ENCODE results near the gene MYO3A.

MYO3A gene, protein sequence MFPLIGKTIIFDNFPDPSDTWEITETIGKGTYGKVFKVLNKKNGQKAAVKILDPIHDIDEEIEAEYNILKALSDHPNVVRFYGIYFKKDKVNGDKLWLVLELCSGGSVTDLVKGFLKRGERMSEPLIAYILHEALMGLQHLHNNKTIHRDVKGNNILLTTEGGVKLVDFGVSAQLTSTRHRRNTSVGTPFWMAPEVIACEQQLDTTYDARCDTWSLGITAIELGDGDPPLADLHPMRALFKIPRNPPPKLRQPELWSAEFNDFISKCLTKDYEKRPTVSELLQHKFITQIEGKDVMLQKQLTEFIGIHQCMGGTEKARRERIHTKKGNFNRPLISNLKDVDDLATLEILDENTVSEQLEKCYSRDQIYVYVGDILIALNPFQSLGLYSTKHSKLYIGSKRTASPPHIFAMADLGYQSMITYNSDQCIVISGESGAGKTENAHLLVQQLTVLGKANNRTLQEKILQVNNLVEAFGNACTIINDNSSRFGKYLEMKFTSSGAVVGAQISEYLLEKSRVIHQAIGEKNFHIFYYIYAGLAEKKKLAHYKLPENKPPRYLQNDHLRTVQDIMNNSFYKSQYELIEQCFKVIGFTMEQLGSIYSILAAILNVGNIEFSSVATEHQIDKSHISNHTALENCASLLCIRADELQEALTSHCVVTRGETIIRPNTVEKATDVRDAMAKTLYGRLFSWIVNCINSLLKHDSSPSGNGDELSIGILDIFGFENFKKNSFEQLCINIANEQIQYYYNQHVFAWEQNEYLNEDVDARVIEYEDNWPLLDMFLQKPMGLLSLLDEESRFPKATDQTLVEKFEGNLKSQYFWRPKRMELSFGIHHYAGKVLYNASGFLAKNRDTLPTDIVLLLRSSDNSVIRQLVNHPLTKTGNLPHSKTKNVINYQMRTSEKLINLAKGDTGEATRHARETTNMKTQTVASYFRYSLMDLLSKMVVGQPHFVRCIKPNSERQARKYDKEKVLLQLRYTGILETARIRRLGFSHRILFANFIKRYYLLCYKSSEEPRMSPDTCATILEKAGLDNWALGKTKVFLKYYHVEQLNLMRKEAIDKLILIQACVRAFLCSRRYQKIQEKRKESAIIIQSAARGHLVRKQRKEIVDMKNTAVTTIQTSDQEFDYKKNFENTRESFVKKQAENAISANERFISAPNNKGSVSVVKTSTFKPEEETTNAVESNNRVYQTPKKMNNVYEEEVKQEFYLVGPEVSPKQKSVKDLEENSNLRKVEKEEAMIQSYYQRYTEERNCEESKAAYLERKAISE (N-terminal part only)

DNA sequence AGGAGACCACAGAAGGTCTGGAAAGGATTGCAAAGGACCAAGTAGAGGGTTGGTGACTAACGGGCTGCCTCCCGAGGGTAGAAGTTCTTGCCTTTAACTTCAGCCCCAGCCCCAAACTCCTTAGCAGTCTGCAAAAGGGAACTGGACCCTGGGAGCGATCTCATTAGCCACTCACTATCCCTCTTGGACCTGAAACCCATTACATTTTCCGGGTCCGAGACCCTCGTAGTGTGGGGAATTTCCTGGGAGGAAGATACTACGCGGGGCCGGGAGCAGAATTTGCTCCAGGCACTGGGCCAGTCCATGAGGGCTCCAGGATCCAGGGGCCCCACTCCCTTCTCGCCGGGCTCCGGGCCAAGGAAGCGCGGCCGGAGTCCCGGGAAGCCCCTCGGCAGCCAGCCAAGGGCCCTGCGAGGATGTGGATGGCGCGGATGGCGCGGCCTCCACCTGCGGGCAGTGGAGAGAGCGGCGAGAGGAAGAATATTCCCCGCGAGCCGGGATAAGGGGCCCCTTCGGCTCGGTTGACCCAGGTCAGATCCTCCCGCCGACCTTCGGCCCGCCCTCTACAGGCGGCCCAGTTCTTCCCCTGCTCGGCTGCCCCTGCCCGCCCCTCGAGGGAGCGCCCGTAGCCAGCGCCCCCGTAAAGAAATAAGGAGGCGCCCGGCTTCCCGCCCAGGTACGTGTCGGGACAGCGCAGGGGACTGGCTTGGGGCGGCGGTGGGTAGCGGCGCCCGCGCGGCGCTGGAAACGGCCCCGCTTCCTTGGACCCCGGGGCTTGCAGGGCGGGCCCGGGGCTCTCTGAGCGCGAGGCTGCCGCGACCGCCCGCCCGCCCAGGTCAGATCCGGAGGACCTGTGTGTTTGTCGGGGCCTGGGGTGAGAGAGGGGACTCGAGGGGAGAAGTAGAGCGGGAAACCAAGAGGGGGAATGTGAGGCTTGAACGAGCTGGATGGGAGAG, at the start of gene MYO3A:
TSS of gene MYO3A (plus strand) at position 577 of the 956 bp plus-strand sequence. CDS start 17,882 bp downstream, outside the sequence.
- DNase-seq, result no peak

DNA sequence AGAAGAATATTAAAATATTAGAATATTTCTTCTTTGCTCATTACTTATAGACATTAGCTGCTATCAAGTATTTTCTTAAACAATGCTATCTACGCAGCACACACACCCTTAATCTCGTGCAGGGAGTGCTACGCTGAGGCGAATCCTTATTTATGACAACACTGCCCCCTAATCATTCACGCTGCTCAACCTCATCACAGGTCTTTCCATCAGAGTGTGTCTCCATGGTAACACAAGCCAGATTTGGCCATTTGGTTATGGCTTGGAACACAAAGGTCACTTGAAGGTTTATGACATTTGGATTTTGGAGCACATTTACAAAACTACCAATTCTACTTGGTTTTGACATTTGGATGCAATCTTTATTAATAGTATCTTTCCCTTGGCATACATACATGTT, 45.4 kb upstream of the MYO3A start:
- DNase-seq, result no peak

DNA sequence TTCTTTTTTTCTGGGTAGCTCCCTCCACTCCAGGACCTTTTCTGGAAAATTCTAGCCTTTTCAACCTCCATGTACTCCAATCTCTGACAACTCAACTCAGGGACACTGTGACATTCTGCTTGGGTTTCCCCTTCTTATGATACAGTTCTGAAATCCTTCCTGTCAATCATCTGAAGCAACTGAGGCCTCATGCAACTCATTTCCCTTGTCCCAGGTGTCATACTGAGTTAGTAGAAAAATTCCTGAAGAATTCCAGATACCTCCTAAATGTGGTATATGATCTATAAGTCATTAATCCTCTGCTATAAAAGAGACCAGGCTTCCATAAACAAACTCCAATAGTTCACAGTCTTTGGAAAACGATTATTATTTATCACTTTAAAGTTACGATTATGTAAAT, 43.0 kb upstream of the MYO3A start:
- DNase-seq, result no peak

DNA sequence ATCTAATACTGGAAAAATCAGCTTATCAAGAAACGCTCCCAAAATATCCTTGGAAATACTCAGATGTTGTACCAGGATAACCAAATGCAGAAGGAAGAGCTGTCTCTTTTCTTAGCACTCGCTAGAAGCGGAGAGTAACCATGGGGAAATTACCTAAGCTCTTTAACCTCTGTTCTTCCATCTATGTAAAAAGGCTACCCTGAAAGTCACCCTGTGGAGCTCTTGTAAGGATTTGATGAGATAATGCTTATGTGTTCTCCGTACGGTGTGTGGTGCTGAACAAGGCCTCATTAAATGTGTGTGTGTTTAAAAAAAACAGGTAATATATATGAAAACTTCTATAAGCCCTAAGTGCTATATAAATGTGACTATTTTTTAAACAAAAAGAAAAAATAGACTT, 38.2 kb upstream of the MYO3A start:
- no peak for DNase-seq

DNA sequence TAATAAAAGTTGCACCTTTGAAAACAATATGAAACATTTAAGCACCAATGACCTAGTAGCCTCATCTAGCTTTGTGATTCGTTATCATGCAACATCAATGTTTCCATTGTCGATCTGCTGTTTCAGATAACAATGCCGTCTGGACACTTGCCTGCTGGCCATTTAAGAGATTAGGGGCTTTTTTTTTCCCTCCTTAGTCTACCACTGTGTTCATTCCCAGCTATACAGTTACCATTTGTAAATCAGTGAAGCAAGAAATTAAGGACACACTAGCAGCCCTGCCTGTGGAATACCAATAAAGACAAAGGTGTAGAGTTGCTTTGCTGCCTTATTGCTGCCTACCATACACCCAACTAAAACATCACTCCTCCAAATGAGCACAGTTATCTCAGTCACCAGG, 37.6 kb upstream of the MYO3A start:
- DNase-seq, result no peak

DNA sequence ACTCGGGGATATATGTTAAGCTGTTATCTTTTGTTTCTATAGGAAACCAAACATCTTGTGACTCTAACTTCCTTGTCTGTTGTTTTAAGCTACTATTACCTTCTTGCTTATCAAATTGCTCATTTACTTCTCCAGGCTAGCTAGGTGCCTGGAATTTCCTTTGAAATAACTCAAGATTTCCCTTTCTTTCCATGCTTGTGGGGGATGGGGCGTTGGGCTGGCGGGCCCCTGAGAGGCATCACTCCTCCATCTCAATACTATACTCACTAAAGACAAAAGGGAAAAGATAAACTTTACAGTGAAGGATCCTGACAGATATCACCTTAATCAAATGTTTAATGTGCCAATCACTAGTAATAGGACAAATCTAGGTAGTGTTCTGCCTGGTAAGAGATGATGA, 34.7 kb upstream of the MYO3A start:
- no peak for DNase-seq

DNA sequence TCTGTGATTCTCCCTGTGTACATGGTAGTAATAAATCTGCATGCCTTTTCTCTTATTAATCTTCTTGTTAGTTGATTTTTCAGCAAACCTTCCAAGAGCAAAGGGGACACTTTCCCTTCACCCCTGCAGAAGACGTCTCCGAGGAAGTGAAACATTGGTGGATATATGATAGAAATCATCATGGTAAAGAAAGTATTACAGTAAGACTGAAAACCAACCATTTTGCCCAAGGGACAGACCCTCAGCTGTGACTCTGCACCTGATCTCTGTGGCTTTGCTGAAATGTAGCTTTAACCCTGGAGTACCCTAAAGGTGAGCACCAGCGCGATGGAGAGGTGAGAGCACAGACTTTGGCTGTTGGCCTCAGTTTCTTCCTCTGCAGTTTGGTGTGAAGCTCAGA, 32.8 kb upstream of the MYO3A start:
- no peak for DNase-seq

DNA sequence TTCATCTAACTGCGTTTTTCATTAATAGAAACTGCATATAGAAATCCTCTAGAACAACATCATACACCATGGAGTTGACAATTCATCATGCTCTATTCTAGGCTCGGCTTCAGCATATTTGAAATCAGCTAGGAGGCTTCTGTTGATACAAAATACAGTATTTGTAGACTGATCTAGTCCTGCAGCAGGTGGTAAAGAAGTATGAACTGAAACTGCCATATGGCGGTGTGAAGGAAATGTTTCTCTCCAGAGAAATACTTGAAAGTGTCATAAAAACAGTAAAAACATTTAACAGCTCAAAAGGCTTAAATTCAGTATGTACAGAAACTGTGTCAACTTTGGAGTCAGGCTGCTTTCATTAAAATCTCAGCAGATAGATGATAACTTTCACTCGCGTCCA, 32.0 kb upstream of the MYO3A start:
- no peak for DNase-seq

DNA sequence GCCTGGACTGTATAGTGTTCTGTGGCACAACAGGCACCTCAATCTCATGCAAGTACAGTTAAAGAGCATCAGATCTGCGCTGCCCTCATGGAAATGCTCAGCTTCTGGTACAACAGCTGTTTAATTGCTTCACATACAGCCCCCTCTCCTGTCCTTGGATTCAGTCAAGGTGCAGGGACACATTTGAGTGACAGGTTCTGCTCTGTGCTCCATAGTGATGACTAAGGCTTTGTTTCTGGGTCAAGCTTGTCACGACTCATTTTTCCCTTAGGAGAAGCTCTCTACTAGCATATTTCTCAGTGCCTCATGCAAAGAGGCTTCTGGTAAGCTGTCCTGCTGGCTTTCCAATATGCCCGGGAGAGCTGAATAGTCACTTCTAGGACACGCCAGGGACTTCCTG, 26.8 kb upstream of the MYO3A start:
- no peak for DNase-seq

DNA sequence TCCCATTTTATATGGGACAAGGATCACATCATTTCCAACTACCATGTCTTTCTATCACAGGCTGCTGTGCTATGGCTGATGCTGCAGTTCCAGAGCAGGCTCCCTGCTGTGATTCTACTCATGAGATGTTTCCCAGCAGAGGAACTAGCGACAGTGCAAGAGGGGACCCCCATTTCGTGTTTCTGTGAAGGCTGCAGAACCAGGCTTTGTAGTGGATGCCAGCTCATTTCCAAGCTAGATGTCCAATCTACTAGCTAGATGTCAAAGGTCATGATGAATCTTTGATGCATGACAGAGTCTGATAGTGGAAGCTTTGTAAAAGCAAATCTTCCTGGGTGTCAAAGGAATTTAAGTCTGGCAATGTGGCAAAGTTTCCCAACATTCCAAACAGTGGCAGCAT, 21.2 kb upstream of the MYO3A start:
- no peak for DNase-seq

DNA sequence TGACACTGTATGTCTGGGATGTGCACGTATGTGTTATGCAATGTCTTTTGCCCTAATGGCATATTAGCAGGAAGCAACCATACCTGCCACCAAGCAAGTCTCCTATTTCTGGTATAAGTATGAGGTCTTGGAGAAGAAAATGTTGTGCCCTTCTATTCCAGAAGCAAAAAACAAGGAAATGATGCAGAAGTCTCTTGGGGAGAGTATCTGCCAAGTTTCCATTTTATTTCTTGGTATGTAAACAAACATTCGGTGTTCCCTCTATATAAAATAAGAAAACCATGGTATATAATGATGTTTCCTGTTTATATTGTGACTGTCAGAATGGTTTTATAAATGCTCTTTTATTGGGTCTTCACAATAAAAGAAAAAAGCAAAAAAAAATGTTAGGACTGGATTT, 19.3 kb upstream of the MYO3A start:
- no peak for DNase-seq

DNA sequence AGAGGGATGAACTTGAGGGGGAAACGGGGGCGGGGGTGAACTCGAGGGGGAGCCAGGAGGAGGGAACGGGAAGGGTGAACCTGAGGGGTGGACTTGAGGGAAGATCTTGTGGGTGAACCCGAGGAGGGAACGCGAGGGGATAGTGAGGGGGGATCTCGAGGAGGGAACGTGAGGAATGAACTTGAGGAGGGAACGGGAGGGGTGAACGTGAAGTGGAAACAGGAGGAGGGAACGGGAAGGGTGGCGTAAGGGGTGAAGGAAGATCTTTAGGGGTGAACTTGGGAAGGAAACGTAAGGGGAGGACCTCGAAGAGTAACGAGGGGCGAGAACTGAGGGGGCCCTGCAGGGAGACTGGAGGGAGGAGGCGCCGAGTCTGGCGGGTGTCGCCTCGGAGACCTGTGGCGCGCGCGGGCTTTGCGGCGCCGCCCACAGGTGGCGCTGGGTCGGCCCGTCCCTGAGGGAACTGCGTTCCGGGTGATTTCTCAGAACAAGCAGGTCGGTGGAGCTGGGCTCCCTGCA, 651 bp downstream of the MYO3A start:
- no peak for DNase-seq

DNA sequence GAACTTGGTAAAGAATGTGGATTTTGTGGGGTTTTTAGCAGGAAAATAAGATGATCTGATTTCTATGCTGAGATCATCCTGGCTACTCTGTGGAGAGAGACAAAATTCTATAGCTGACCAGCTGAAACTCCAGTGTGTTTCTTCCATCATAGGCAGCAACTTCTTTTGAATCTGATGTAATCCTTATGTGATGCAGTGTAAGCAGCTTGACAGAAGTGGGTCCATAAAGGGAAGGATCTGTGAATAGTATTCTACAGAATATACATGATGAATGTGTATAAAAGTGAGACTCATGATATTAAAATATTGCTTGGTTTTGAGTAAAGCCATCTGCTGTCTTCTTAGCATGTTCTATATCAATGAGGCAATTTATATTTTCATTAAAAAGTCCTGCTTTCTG, 4.4 kb downstream of the MYO3A start:
- DNase-seq, result no peak

DNA sequence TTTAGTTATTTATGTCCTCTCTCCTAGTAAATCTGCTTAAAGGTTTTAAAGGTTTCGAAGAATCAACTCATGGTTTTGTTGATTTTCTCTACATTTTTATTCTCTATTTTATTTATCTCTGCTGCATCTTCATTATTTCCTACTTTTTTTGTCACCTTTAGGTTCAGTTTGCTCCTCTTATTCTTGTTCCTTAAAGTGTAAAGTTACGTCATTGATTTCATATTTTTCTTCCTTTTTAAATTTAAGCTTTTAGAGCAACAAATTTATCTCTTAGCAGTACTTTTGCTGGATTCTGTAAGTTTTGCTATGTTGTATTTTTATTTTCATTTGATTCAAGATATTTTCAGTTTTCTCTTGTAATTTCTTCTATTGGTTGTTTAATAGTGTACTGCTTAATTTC, 10.7 kb downstream of the MYO3A start:
- DNase-seq, result no peak

DNA sequence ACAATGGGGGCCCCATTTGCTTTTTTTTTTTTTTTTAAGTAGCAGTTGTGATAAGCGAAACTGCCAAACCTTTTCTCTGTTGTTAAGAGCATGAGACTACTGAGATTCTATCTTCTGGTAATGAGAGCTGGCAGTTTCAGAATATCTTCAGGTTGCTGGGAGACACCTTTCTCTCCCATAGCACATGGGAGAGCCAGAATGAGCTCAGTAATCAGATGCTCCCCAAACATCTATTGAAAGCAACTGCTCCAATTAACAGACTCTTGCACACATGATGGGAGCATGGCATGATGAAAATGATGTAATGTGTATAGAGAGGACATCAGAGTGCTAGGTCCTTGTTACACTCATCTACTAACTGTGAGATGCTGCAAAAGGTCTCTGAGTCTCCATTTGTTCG, 18.8 kb downstream of the MYO3A start:
- DNase-seq, result no peak

DNA sequence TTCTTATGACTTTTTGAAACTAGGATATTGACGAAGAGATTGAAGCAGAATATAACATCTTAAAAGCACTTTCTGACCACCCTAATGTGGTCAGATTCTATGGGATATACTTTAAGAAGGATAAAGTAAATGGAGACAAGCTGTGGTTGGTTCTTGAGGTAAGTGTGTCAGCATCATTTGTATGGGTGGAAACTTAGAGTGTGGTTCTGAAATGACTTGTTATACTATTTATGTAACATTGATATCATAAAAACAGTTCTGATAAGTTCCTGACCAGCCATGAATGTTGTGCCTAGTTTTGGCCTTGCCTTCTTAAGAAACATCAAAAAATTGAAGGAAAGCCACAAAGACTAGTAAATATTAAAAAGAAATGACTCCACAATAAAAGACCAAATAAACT, 20.8 kb downstream of the MYO3A start:
- DNase-seq, result no peak

DNA sequence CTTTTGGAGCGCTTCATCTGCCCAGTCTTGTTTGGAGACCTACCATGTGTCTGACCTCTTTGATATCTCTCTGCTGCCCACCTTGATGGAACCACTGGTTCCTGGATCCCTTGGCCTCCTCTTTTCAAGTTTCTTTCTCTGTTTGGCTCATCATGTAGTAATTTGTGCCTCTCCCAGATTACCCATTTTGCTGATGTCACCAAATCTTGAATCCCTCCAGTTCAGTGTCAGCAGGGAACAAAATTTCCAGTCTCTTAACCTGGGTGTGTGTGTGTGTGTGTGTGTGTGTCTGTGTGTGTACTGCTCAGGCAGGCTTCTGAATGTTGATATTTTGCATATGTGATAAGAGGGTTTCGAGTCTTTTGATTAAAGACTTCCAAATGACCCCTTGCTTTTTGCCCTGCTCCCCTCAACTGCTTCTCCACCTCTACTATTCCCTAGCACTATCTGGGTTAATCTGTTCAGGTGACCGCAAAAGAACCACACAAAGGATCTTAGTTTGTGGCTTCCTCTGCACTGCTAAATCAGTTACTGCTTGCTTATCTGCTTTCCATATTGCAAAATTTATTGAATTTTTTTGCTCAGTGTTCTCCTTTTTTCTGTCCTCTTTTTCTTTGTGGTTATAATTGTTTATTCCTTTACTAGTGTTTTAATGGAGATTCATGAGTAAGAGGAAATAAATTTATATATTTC, 25.7 kb downstream of the MYO3A start:
- no peak for DNase-seq

DNA sequence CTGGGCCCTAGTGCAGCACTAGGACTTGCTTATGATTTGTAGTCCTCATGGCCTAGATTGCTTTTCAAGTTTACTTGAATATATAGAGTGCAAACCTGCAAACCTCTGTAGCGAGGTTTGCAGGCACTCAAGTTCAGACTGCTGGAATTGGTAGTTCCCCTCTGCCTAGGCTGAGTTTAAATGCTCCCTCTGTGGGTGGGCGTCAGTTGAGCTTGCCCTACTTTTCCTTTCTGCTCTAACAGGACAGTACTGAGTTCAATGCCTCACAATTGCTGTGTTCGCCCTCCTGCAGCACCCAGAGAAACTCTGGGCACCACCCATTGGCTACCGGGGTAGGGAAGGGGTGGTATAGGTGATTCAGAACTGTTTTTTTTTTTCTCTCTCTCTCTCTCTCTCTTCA, 31.6 kb downstream of the MYO3A start:
- DNase-seq, result no peak

DNA sequence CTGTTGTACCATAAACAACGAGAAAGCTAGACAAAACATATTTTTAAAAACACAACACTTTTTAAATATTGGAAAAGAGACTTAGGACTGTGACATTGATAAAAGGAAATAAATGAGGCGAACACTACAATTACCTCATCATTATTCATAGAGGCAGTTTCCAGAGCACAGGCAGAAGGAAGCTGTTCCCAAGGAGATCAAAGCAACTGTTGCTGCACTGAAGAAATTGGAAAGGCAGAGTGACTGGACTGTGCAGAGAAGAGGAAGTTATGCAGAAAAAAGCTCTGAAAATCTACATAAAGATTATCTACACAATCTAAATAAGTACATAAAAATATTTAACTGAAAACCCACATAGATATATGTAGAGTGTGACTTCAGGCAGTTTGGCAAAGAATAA, 32.8 kb downstream of the MYO3A start:
- no peak for DNase-seq

DNA sequence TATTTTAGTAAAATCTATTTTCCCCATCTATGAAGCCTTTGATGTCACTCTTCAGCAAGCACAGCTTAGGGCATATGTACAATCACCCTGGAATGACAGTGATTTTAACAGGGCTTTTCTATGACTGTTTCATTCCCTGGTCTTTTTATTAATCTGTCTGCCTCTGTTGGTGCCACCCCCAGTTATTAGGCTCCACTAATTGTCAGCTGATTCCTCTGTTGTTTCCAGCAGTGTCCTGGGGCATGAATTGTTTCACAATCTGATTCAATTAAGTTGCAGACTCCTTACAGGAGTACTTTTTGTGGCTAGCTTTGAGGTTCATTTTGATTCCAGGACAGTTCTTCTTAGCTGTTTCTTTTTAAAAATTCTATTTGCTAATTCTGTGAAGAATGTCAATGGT, 38.6 kb downstream of the MYO3A start:
- DNase-seq, result no peak

DNA sequence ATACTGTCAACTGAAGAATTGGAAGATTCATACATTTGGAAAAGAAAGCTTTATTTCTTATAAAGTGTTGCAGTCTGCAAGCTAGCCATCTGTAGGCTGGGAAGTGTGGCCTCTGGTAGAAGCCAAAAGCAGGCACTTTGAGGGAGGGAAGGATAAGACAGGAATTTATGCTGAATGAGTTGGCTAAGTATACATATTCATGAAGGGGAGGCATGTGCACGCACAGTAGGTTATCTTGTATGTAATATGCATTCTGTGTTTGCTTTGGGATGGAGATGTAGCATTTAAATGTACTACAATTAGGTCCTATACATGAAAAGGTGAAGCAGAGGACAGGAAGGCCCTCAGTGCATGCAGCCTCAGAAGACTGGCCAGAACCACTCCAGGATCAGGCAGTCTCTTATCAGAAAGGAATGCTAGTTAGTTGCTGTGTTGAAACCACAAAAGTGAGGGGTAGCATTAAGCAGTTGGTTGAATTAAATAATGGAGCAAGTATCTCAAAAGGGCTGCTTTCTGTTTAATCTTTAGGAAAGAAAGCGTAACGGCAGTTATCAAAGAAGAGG, 40.9 kb downstream of the MYO3A start:
- no peak for DNase-seq

Data from activated CD8-positive, alpha-beta memory T cell treated with anti-CD3 and anti-CD28 coated beads, Interleukin-2, amount 50 U/mL, for 4 hours (primary cell).